ENCODE data around the gene GP1BA. TPM values are rescaled to one million over a fixed set of nuclear protein-coding genes. Genes with fewer than 3 reads are reported as not detected.
"Not testable (repeated sequence)": the region's sequence is repeated elsewhere in the genome, so short reads cannot be mapped to it uniquely, and the experiment has no call there.

The GP1BA gene
- total and polyA plus RNA-seq, 2 donors (not counting 1 experiment from before 2014, with no cell fraction given): 0.06 TPM; not detected in 1

GRCh38 chr17:4926577-4927335 lies 5.3 kb upstream of the GP1BA start:
- H4K20me1 ChIP-seq (ENCODE audit: control insufficient read depth, insufficient read depth, low read length, poor library complexity, severe bottlenecking); H3K4me1 Mint-ChIP-seq; H3K79me2 ChIP-seq (ENCODE audit: control insufficient read depth, insufficient read depth, low read length); H3K4me1 ChIP-seq (ENCODE audit: control insufficient read depth in 2 of 2, insufficient read depth in 2 of 2, low read length in 2 of 2); H3K9ac ChIP-seq (ENCODE audit: low read length); DNase-seq; H3K9me3 Mint-ChIP-seq (ENCODE audit: insufficient read depth); H3K27ac Mint-ChIP-seq; H3K27me3 Mint-ChIP-seq; H2AFZ ChIP-seq (ENCODE audit: insufficient read depth, low read depth, low read length, poor library complexity, severe bottlenecking); H3K4me3 Mint-ChIP-seq; H3K9me3 ChIP-seq (ENCODE audit: control extremely low read depth in 1 of 3, control insufficient read depth in 2 of 3, insufficient read depth in 1 of 3, low read length in 2 of 3); intact Hi-C loops (cut with micrococcal nuclease); H3K27ac ChIP-seq (ENCODE audit: low read length in 2 of 2); ATAC-seq (ENCODE audit: low read depth); CTCF ChIA-PET; H3K36me3 ChIP-seq (replicated peaks in 1 of 2; ENCODE audit: control extremely low read depth in 1 of 2, control insufficient read depth in 1 of 2, extremely low read depth in 1 of 2, insufficient read depth in 2 of 2, low read length in 1 of 2); H3K4me3 ChIP-seq (ENCODE audit: control extremely low read depth in 1 of 5, extremely low read depth in 1 of 5, insufficient read depth in 1 of 5, low read depth in 2 of 5, low read length in 4 of 5); H3K4me2 ChIP-seq (replicated peaks; ENCODE audit: low read depth, low read length, poor library complexity, severe bottlenecking); H3K27me3 ChIP-seq (replicated peaks in 1 of 4; ENCODE audit: control extremely low read depth in 1 of 4, control insufficient read depth in 3 of 4, insufficient read depth in 4 of 4, low read length in 3 of 4): not testable (repeated sequence)
- WGBS (ENCODE audit: insufficient coverage): 98% methylated on average over 12 of the region's 24 CpGs
- POLR2A ChIA-PET: interaction anchor here (0.7 kb wide), 1 partner anchor 41 kb away, joined by 3 read pairs; no protein-coding TSS in a partner anchor

GRCh38 chr17:4928881-4929280 lies 3.2 kb upstream of the GP1BA start:
- Mint-ChIP-seq H3K27me3 (peaks cover 8% of the 10 kb centered on the region), H3K27ac (no peak overlapping the region), H3K4me3 (no peak overlapping the region), H3K9me3 (ENCODE audit: insufficient read depth) (no peaks in the 10 kb centered on the region), H3K4me1 (peaks cover 17% of the 10 kb centered on the region)
- no peak overlapping the region for H3K27ac ChIP-seq (ENCODE audit: low read length in 2 of 2)
- H3K79me2 ChIP-seq (ENCODE audit: control insufficient read depth, insufficient read depth, low read length): no peaks in the 10 kb centered on the region
- no peaks in the 10 kb centered on the region for H3K36me3 ChIP-seq (replicated peaks in 1 of 2; ENCODE audit: control extremely low read depth in 1 of 2, control insufficient read depth in 1 of 2, extremely low read depth in 1 of 2, insufficient read depth in 2 of 2, low read length in 1 of 2)
- CTCF ChIA-PET: no interaction called here
- no peak overlapping the region for H3K9ac ChIP-seq (ENCODE audit: low read length)
- H3K27me3 ChIP-seq (replicated peaks in 1 of 4; ENCODE audit: control extremely low read depth in 1 of 4, control insufficient read depth in 3 of 4, insufficient read depth in 4 of 4, low read length in 3 of 4): peaks cover 0 to 12% (median 3%) of the 10 kb centered on the region in 4 experiments
- no peak for TF ChIP-seq EZH2 (IDR thresholded peaks at IDR 0.05; ENCODE audit: borderline replicate concordance, insufficient read depth, low read depth, low read length, poor library complexity, severe bottlenecking)
- no peak for TF ChIP-seq CTCF (IDR thresholded peaks at IDR 0.05)
- POLR2A ChIA-PET: no interaction called here
- no peak overlapping the region for H3K4me3 ChIP-seq (ENCODE audit: control extremely low read depth in 1 of 5, extremely low read depth in 1 of 5, insufficient read depth in 1 of 5, low read depth in 2 of 5, low read length in 4 of 5)
- no peaks in the 10 kb centered on the region for H4K20me1 ChIP-seq (ENCODE audit: control insufficient read depth, insufficient read depth, low read length, poor library complexity, severe bottlenecking)
- WGBS (ENCODE audit: insufficient coverage): 98% methylated on average over 7 of the region's 18 CpGs
- no peaks in the 10 kb centered on the region for H3K9me3 ChIP-seq (ENCODE audit: control extremely low read depth in 1 of 3, control insufficient read depth in 2 of 3, insufficient read depth in 1 of 3, low read length in 2 of 3)
- H2AFZ ChIP-seq (ENCODE audit: insufficient read depth, low read depth, low read length, poor library complexity, severe bottlenecking): no peak overlapping the region
- ATAC-seq (ENCODE audit: low read depth) (no peak), DNase-seq (no peak)
- H3K4me2 ChIP-seq (replicated peaks; ENCODE audit: low read depth, low read length, poor library complexity, severe bottlenecking): no peak overlapping the region
- intact Hi-C loops (cut with micrococcal nuclease): no loop called here
- peaks cover 6 to 10% of the 10 kb centered on the region in 2 donors for H3K4me1 ChIP-seq (ENCODE audit: control insufficient read depth in 2 of 2, insufficient read depth in 2 of 2, low read length in 2 of 2)

Measured in B cell (primary cell).